GM20000 (cell line): ENCODE measurements around the gene KIAA0825.
"Not testable (repeated sequence)": the region's sequence is repeated elsewhere in the genome, so short reads cannot be mapped to it uniquely, and the experiment has no call there.

Experiments
- DNase-seq: peaks from one replicate; pipeline ENCODE4 v3.0.0; 2012; ENCODE audit warnings: low spot score
- CTCF ChIP-seq: IDR thresholded peaks from 2 replicates; pipeline ENCODE4 v1.5.1; 2012; ENCODE audit warnings: mild to moderate bottlenecking, control low read depth; ENCODE audit errors: extremely low read depth, missing control alignments

Gene KIAA0825

GRCh38 chr5:94175912-94176311, 442.5 kb downstream of the KIAA0825 start:
- no peak for TF ChIP-seq CTCF
- no peak for DNase-seq

DNA sequence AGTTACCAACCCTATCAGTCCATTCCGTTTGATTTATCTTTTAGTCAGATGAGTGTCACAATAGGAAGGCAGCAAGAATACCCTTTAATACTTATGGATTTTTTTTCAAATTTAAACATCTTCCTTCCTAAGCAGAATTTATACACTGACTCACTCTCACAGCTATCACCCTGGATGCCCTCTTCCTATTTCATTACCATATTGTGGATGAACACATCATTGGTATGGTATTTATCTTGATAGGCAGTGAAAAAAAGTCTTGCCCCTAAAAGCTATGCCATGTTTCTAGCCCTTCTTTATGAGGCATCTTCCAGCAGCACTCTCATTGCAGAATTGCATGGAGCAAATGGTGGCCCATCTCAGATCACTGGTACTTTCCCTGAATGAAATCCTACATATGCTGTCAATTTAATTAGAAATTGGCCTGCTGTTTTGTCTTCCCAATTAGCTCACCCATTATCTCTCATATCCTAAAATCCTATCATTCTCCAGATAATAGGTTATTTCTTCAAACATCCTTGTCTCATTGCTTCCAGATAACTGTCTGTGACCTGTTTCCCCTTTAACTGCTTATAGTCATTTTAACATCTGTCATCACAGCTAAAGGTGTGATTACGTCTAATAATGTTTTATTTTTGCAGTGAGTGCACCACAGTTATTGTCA, 443.5 kb downstream of the KIAA0825 start:
- DNase-seq: no peak
- no peak for TF ChIP-seq CTCF

DNA sequence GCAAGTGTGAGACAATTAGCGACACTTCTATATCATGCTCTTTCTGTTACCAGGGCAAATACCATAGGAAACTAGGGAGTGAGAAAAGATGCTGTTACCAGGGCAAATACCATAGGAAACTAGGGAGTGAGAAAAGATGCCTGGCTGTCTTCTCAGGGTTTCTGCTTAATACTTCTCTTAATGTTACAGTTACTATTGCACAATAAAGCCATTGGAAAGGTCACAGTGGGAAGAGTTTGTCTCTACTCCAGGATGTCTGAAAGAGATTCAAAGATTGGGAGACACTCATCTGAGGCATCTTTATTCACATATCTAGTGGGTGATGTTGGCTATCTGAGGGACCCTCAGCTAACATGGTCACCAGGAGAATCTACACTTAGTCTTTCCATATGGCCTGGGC, 445.3 kb downstream of the KIAA0825 start:
- DNase-seq: no peak
- TF ChIP-seq CTCF: no peak

GRCh38 chr5:94171070-94171469, 447.3 kb downstream of the KIAA0825 start:
- DNase-seq: not testable (repeated sequence)

GRCh38 chr5:94170158-94170557, 448.2 kb downstream of the KIAA0825 start:
- not testable (repeated sequence) for DNase-seq

GRCh38 chr5:94168151-94168550, 450.3 kb downstream of the KIAA0825 start:
- no peak for TF ChIP-seq CTCF
- no peak for DNase-seq

- TF ChIP-seq CTCF: no peak
- DNase-seq: no peak
Measured at GRCh38 chr5:94161801-94162200, 456.6 kb downstream of the KIAA0825 start.

DNA sequence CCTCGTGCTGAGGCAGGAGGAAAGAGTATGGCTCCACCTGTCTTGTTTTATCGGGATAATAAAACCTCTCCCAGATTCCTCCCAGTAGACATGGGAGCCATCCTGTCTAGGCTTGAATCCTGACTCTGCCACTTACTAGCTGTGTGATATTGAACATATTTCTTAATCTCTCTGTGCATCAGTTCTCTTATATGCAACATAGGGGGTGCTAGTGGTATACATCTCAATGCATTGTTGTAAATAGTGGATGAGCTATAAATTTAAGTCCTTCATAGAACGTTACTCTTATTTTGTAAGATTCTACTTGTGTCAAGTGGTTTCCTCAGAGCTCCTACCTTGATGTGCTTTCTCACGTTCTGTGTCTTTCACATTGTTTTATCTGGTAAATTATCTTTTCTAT, 459.3 kb downstream of the KIAA0825 start:
- TF ChIP-seq CTCF: no peak
- DNase-seq: no peak
